Measurements from ENCODE around the gene DYRK3. TPM values are rescaled to one million over a fixed set of nuclear protein-coding genes. Genes with fewer than 3 reads are reported as not detected.

DYRK3 gene
- total and polyA plus RNA-seq, 9 of the 15 experiments (the other 6 are each of a cell fraction or from before 2014, with no cell fraction given) = 4.5 to 33.7 (median 25.7) TPM

DNA sequence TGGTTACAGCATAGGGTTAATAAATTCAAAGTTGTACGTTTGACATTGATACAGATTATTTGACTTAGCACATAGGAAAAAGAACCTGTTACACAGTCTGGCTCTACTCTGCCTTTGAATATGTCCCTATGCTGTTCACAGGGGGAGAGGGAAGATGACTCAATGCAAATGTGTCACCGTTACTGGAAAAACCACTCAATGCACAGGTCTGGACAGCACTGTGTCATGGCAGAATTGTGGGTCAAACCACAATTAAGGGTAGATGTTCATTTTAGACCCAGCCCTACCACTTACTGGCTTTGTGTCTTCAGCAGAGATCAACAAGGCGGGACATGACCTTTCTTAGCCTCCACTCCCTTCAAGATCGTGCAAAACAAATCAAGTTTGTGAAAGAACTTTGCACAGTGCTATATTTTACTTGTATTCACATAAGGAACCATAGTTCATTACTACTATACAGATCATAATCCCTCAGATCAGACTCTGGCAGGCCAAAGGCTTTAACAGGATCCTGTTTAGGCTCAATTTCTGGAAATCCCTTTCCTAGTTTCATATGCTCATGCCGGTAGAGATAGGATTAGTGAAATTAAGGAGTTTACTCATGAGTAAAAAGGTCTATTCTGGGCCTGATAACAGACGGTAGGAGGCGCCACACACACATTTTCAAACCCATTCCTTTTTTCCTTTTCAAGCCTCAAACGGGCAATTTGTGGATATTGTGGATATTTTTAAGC is 45.1 kb upstream of the DYRK3 start:
- CTCF ChIA-PET (ENCODE audit: low intra/inter-chr PET ratio) = interaction anchor here (0.7 to 1.6 kb wide), 4 partner anchors 22 to 322 kb away, joined by 3 to 8 read pairs (median 4); partner anchors contain the start of gene EIF2D
- in situ Hi-C loops (cut with MboI) = loop anchor here (25.0 kb wide), 1 partner anchor 428 kb away; no protein-coding TSS in a partner anchor
- peaks cover 0 to 14% of the 10 kb centered on the region in 2 experiments; a peak in 2 of 5 replicates for H3K4me1 ChIP-seq (replicated peaks in 1 of 2; ENCODE audit: control insufficient read depth in 2 of 2, insufficient read depth in 2 of 2, low read length in 2 of 2)
- no peak overlapping the region for H3K4me2 ChIP-seq (ENCODE audit: insufficient read depth, low read length)
- DNase-seq (ENCODE audit: extremely low read depth in 1 of 4, low spot score in 3 of 4) = peak; percentile 49 to 62 (median 58)
- peak overlapping the region; percentile 31; the same call in 1 of the 3 replicates for H3K27ac ChIP-seq (ENCODE audit: extremely low read depth, low read depth, low read length)
- no peaks in the 10 kb centered on the region for H3K79me2 ChIP-seq (ENCODE audit: control insufficient read depth, insufficient read depth, low read length)
- WGBS (ENCODE audit: insufficient coverage, low coverage, missing lambda C conversion rate) = 19% methylated on average over 8 of the region's 8 CpGs
- no peak overlapping the region for H2AFZ ChIP-seq (ENCODE audit: low read depth, low read length)
- H3K27me3 ChIP-seq (ENCODE audit: control insufficient read depth in 2 of 2, insufficient read depth in 2 of 2, low read length in 2 of 2) = no peaks in the 10 kb centered on the region
- no peaks in the 10 kb centered on the region for H3K9me3 ChIP-seq (replicated peaks; ENCODE audit: control insufficient read depth, insufficient read depth, low read depth, low read length)
- H3K36me3 ChIP-seq (ENCODE audit: control insufficient read depth, insufficient read depth, low read length) = peaks cover 97% of the 10 kb centered on the region
- POLR2A ChIA-PET = no interaction called here
- no peaks in the 10 kb centered on the region for H3K9me1 ChIP-seq (ENCODE audit: control insufficient read depth, insufficient read depth, low read length)
- intact Hi-C loops (cut with micrococcal nuclease) = no loop called here
- ATAC-seq = peak; percentile 77
- H4K20me1 ChIP-seq (replicated peaks; ENCODE audit: control insufficient read depth, insufficient read depth, low read length) = 0 out of 2 replicates have a peak, but pooled peaks cover 3% of the 10 kb centered on the region
- no peak overlapping the region for H3K4me3 ChIP-seq
- FAIRE-seq = peak; percentile 74
- no peak overlapping the region for H3K9ac ChIP-seq (ENCODE audit: insufficient read depth in 1 of 2, low read depth in 2 of 2, low read length in 2 of 2)
- BruUV-seq (replicated peaks) = no TSS peak
- TF ChIP-seq EP300 (IDR thresholded peaks at IDR 0.05; ENCODE audit: low read length) = no peak
- no peak for TF ChIP-seq PTBP1 (IDR thresholded peaks at IDR 0.05; ENCODE audit: low read depth, low read length)
- TF ChIP-seq, protein P1, sequence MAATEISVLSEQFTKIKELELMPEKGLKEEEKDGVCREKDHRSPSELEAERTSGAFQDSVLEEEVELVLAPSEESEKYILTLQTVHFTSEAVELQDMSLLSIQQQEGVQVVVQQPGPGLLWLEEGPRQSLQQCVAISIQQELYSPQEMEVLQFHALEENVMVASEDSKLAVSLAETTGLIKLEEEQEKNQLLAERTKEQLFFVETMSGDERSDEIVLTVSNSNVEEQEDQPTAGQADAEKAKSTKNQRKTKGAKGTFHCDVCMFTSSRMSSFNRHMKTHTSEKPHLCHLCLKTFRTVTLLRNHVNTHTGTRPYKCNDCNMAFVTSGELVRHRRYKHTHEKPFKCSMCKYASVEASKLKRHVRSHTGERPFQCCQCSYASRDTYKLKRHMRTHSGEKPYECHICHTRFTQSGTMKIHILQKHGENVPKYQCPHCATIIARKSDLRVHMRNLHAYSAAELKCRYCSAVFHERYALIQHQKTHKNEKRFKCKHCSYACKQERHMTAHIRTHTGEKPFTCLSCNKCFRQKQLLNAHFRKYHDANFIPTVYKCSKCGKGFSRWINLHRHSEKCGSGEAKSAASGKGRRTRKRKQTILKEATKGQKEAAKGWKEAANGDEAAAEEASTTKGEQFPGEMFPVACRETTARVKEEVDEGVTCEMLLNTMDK (IDR thresholded peaks at IDR 0.05; ENCODE audit: borderline replicate concordance, insufficient read depth, low read depth, low read length, poor library complexity, severe bottlenecking) = peak; percentile 27
- peak; percentile 74; the same call in 1 of the 2 replicates for TF ChIP-seq JUND (IDR thresholded peaks at IDR 0.05; ENCODE audit: borderline replicate concordance, low read depth, low read length)
- TF ChIP-seq JUND (tag; IDR thresholded peaks at IDR 0.05; ENCODE audit: borderline replicate concordance, low read depth, low read length) = peak; percentile 70; the same call in 2 of the 3 replicates
- no peak for TF ChIP-seq CHCHD3 (CRISPR knock-in tag; IDR thresholded peaks at IDR 0.05)
- peak; percentile 41 to 46; a peak in 3 of 4 replicates for TF ChIP-seq RAD21 (CRISPR knock-in tag; conservative IDR thresholded peaks at IDR 0.05 in 1 of 2, IDR thresholded peaks at IDR 0.05 in 1 of 2)
- no peak; the same call in 1 of the 2 replicates for TF ChIP-seq NR2C2 (CRISPR knock-in tag; IDR thresholded peaks at IDR 0.05)
- TF ChIP-seq NR2C2 (tag; IDR thresholded peaks at IDR 0.05) = peak; percentile 80; the same call in 1 of the 2 replicates
- no peak for TF ChIP-seq RBM14 (IDR thresholded peaks at IDR 0.05; ENCODE audit: borderline replicate concordance, insufficient read depth, low read depth, low read length)
- TF ChIP-seq CCAR2 (IDR thresholded peaks at IDR 0.05; ENCODE audit: low read depth, low read length) = no peak
- no peak for TF ChIP-seq DACH1 (IDR thresholded peaks at IDR 0.05; ENCODE audit: partially characterized antibody)
- TF ChIP-seq DPF2 (IDR thresholded peaks at IDR 0.05) = peak; percentile 33; the same call in 1 of the 2 replicates
- no peak for TF ChIP-seq ETV1 (tag; conservative IDR thresholded peaks at IDR 0.05; ENCODE audit: low read depth)
- TF ChIP-seq, protein P2, sequence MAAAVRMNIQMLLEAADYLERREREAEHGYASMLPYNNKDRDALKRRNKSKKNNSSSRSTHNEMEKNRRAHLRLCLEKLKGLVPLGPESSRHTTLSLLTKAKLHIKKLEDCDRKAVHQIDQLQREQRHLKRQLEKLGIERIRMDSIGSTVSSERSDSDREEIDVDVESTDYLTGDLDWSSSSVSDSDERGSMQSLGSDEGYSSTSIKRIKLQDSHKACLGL (CRISPR knock-in tag; IDR thresholded peaks at IDR 0.05; ENCODE audit: borderline replicate concordance, poor library complexity, severe bottlenecking) = no peak
- no peak for TF ChIP-seq CCNT2 (IDR thresholded peaks at IDR 0.05; ENCODE audit: borderline replicate concordance, extremely low read depth, insufficient read length, low read depth, low read length)
